Endothelial cell of umbilical vein (primary cell): ENCODE data around the gene FAM120C. TPM values are rescaled to one million over a fixed set of nuclear protein-coding genes. Genes with fewer than 3 reads are reported as not detected.

Source experiments
- BruUV-seq: library from RNA; stranded (reverse); fragments of 400-500 nt; replicated peaks from 2 replicates; lab custom pipeline; 2021; lab: Mats Ljungman, UMichigan
- CTCF ChIA-PET: fragments of 300-600, 350-600 bp; sonication (Branson Sonifier 250); formaldehyde crosslinking; loops from one replicate; lab custom pipeline; 2021; ENCODE audit warnings: antibody characterized with exemption, inconsistent platforms; lab: Charles Lee
- POLR2A ChIA-PET: fragments of 300-600, 350-600 bp; sonication (Branson Sonifier 250); formaldehyde crosslinking; loops from one replicate; lab custom pipeline; 2021; ENCODE audit warnings: antibody characterized with exemption, inconsistent platforms; lab: Charles Lee
- DNase-seq: peaks from one replicate; pipeline ENCODE4 v3.0.0-alpha.2; 2011; ENCODE audit warnings: low read depth, low spot score
- FAIRE-seq: peaks from 2 replicates; lab custom pipeline; 2011; peaks lifted over from hg19 to GRCh38; lab: Jason Lieb, UNC
- H2AFZ ChIP-seq: 2 replicates; pipeline ENCODE4 v1.6.0; 2012; ENCODE audit warnings: low read depth, low read length, control low read depth, inconsistent platforms
- H3K27ac ChIP-seq: 2 replicates; pipeline ENCODE4 v1.5.1; 2011; ENCODE audit warnings: low read depth, mild to moderate bottlenecking, control low read depth, low read length, moderate library complexity; ENCODE audit not compliant: insufficient read depth
- H3K27me3 ChIP-seq, 2 experiments: 2 replicates each; pipeline versions ENCODE4 v1.6.0 to v1.6.1; 2011; ENCODE audit warnings: low read length in 2 of 2, mixed read lengths in 1 of 2; ENCODE audit not compliant: control insufficient read depth in 2 of 2, insufficient read depth in 2 of 2
- H3K36me3 ChIP-seq, 2 experiments: 2 replicates in 1 of 2; 3 replicates in 1 of 2; pipeline ENCODE4 v1.5.1; 2011; ENCODE audit warnings: low read length in 2 of 2, mild to moderate bottlenecking in 1 of 2, moderate library complexity in 1 of 2; ENCODE audit not compliant: control insufficient read depth in 2 of 2, insufficient read depth in 2 of 2; ENCODE audit errors: extremely low read depth in 1 of 2
- H3K4me1 ChIP-seq: 3 replicates; pipeline ENCODE4 v1.5.1; 2011; ENCODE audit warnings: mild to moderate bottlenecking, low read length; ENCODE audit not compliant: control insufficient read depth, insufficient read depth; ENCODE audit errors: extremely low read depth
- H3K4me2 ChIP-seq: 2 replicates; pipeline ENCODE4 v1.6.1; 2011; ENCODE audit warnings: low read length, control low read depth, mixed read lengths; ENCODE audit not compliant: insufficient read depth
- H3K4me3 ChIP-seq, 3 experiments: fragments of 200-600 bp in 1 of 3; sonication (generic), shearing (Covaris generic) in 1 of 3; replicated peaks in 1 of 3; 2 replicates each; pipeline ENCODE4 v1.5.1; 2011 to 2016; ENCODE audit warnings: control low read depth in 3 of 3, low read length in 3 of 3, mild to moderate bottlenecking in 2 of 3, inconsistent platforms in 1 of 3, low read depth in 1 of 3, moderate library complexity in 1 of 3; ENCODE audit not compliant: insufficient read depth in 1 of 3
- H3K79me2 ChIP-seq: 2 replicates; pipeline ENCODE4 v1.6.0; 2012; ENCODE audit warnings: low read length, inconsistent platforms; ENCODE audit not compliant: control insufficient read depth, insufficient read depth
- H3K9ac ChIP-seq: replicated peaks from 2 replicates; pipeline ENCODE3; 2011; ENCODE audit warnings: low read length, control low read depth; ENCODE audit not compliant: insufficient read depth; ENCODE audit errors: extremely low read depth
- H3K9me1 ChIP-seq: replicated peaks from 3 replicates; pipeline ENCODE4 v1.6.0; 2011; ENCODE audit warnings: mild to moderate bottlenecking, low read length; ENCODE audit not compliant: control insufficient read depth, insufficient read depth; ENCODE audit errors: extremely low read depth
- H3K9me3 ChIP-seq: replicated peaks from 2 replicates; pipeline ENCODE4 v1.5.1; 2012; ENCODE audit warnings: low read length, inconsistent platforms; ENCODE audit not compliant: control insufficient read depth, insufficient read depth
- H4K20me1 ChIP-seq: replicated peaks from 2 replicates; pipeline ENCODE3; 2011; ENCODE audit warnings: mild to moderate bottlenecking, low read length; ENCODE audit not compliant: control insufficient read depth, insufficient read depth; ENCODE audit errors: extremely low read depth
- CTCF ChIP-seq, 2 donors: IDR thresholded peaks; 1 replicate in 1 of 2; 2 replicates in 1 of 2; pipeline ENCODE4 v1.5.1; 2011; ENCODE audit warnings: low read length in 2 of 2, mild to moderate bottlenecking in 2 of 2, moderate library complexity in 2 of 2, control low read depth in 1 of 2, inconsistent platforms in 1 of 2, low read depth in 1 of 2; ENCODE audit not compliant: insufficient read depth in 1 of 2; ENCODE audit errors: extremely low read depth in 1 of 2
- EZH2 ChIP-seq: IDR thresholded peaks from 2 replicates; pipeline ENCODE4 v1.6.1; 2012; ENCODE audit warnings: borderline replicate concordance, low read depth, mild to moderate bottlenecking, moderate library complexity, low read length, inconsistent platforms; ENCODE audit not compliant: severe bottlenecking
- FOS ChIP-seq: IDR thresholded peaks from 2 replicates; pipeline ENCODE4 v1.6.1; 2011; ENCODE audit warnings: mild to moderate bottlenecking, low read length, moderate library complexity, borderline replicate concordance; ENCODE audit not compliant: insufficient read depth
- GATA2 ChIP-seq: IDR thresholded peaks from 2 replicates; pipeline ENCODE4 v1.7.0; 2011; ENCODE audit warnings: low read depth, mild to moderate bottlenecking, moderate library complexity, mixed read lengths, low read length; ENCODE audit not compliant: insufficient read length, insufficient read depth
- JUN ChIP-seq: IDR thresholded peaks from 2 replicates; pipeline ENCODE4 v1.6.1; 2011; ENCODE audit warnings: borderline replicate concordance, low read depth; ENCODE audit not compliant: insufficient read length, insufficient read depth
- MAX ChIP-seq: IDR thresholded peaks from 2 replicates; pipeline ENCODE4 v1.6.1; 2011; ENCODE audit not compliant: insufficient read depth, insufficient read length
- MYC ChIP-seq: IDR thresholded peaks from one replicate; pipeline ENCODE4 v1.6.1; 2011; ENCODE audit warnings: mild to moderate bottlenecking, low read depth, low read length
- POLR2A ChIP-seq: IDR thresholded peaks from 2 replicates; pipeline ENCODE4 v1.6.1; 2012; ENCODE audit warnings: low read depth, mild to moderate bottlenecking, control low read depth, low read length
- POLR2AphosphoS5 ChIP-seq: IDR thresholded peaks from 2 replicates; pipeline ENCODE4 v1.6.1; 2012; ENCODE audit warnings: low read depth, mild to moderate bottlenecking, control low read depth, low read length, moderate library complexity; ENCODE audit not compliant: insufficient read depth
- dilution Hi-C: fragments of 300-500 bp; cut with MboI; formaldehyde crosslinking; loops from one replicate; pipeline ENCODE4 v1.15.0; 2019; ENCODE audit warnings: low sequenced_read_pairs; ENCODE audit not compliant: extremely low pct_ligation_motif_present
- intact Hi-C: fragments of 100-400 bp; cut with micrococcal nuclease; formaldehyde crosslinking; loops from one replicate; pipeline ENCODE4 v1.10.0; 2022
- polyA plus RNA-seq, 4 experiments: library from polyadenylated mRNA; depleted of rRNA in 3 of 4; stranded (reverse) in 3 of 4; unstranded in 1 of 4; fragments of >200 nt; gene quantifications; 2 replicates each; pipeline versions ENCODE4 v1.2.1 to v1.2.3, GENCODE V29; 2011 to 2012; ENCODE audit warnings: missing spikeins in 1 of 4
- total RNA-seq: library from RNA; stranded (reverse); gene quantifications from 2 replicates; pipeline ENCODE4 v1.2.3, GENCODE V29; 2021

FAM120C gene
- total and polyA plus RNA-seq, 2 donors (not counting 3 experiments of a cell fraction or from before 2014, with no cell fraction given): 4.2 to 11.4 TPM

GRCh38 chrX:54208531-54208930 is 25.5 kb upstream of the FAM120C start:
- ChIA-PET POLR2A (no interaction called here), CTCF (no interaction called here)
- DNase-seq: no peak
- H3K9ac ChIP-seq: no peak overlapping the region
- no peaks in the 10 kb centered on the region for H3K9me1 ChIP-seq
- TF ChIP-seq GATA2 (no peak), MYC (no peak)
- no peaks in the 10 kb centered on the region for H3K9me3 ChIP-seq
- H3K4me1 ChIP-seq: no peaks in the 10 kb centered on the region
- no TSS peak for BruUV-seq
- no peak for FAIRE-seq
- H4K20me1 ChIP-seq: no peaks in the 10 kb centered on the region
- no peaks in the 10 kb centered on the region for H3K36me3 ChIP-seq
- no peak overlapping the region for H3K27ac ChIP-seq
- intact Hi-C loops: no loop called here
- H2AFZ ChIP-seq: no peak overlapping the region
- H3K4me2 ChIP-seq: no peak overlapping the region
- no peak overlapping the region for H3K4me3 ChIP-seq
- no peaks in the 10 kb centered on the region for H3K27me3 ChIP-seq
- no peaks in the 10 kb centered on the region for H3K79me2 ChIP-seq
- dilution Hi-C loops: no loop called here

- POLR2A ChIA-PET: no interaction called here
- intact Hi-C loops (no loop called here), dilution Hi-C loops (no loop called here)
- no TSS peak for BruUV-seq
- H3K4me1 ChIP-seq: no peaks in the 10 kb centered on the region
- no peak overlapping the region for H3K27ac ChIP-seq
- H4K20me1 ChIP-seq: no peaks in the 10 kb centered on the region
- DNase-seq (no peak), FAIRE-seq (no peak)
- H3K9ac ChIP-seq: no peak overlapping the region
- no peaks in the 10 kb centered on the region for H3K9me1 ChIP-seq
- H3K36me3 ChIP-seq: no peaks in the 10 kb centered on the region
- no peak overlapping the region for H2AFZ ChIP-seq
- H3K79me2 ChIP-seq: no peaks in the 10 kb centered on the region
- no peaks in the 10 kb centered on the region for H3K27me3 ChIP-seq
- CTCF ChIA-PET: interaction anchor here (0.6 kb wide), 1 partner anchor 20 kb away, joined by 3 read pairs; no protein-coding TSS in a partner anchor
- H3K4me2 ChIP-seq: no peak overlapping the region
- H3K9me3 ChIP-seq: no peaks in the 10 kb centered on the region
- H3K4me3 ChIP-seq: no peak overlapping the region
- TF ChIP-seq CTCF (IDR thresholded peaks at IDR 0.05; ENCODE audit: extremely low read depth in 1 of 2, insufficient read depth in 1 of 2, low read depth in 1 of 2, low read length in 2 of 2) (no peak), POLR2A (no peak), GATA2 (no peak), MYC (no peak), JUN (no peak), EZH2 (no peak), POLR2AphosphoS5 (no peak), FOS (no peak), MAX (no peak)
Observed at GRCh38 chrX:54198262-54198661, 15.2 kb upstream of the FAM120C start.
